HG02678 (cell line): ENCODE measurements around the gene POLK.
A peak's percentile ranks its signal among the peaks of the same experiment; 100 is the strongest.
"Not testable (repeated sequence)": the region's sequence is repeated elsewhere in the genome, so short reads cannot be mapped to it uniquely, and the experiment has no call there.

Experiments used
- ATAC-seq: cut with Tn5 transposase; IDR thresholded peaks from one replicate; pipeline ENCODE4 v1.9.1; 2021; ENCODE audit warnings: mild to moderate bottlenecking, moderate library complexity; ENCODE audit not compliant: unreplicated experiment

Gene POLK

GRCh38 chr5:75546830-75547229, 35.1 kb downstream of the POLK start:
- ATAC-seq, result no peak

- no peak for ATAC-seq
These were observed 36.1 kb downstream of the POLK start for GRCh38 chr5:75547812-75548211.

GRCh38 chr5:75550597-75550996, 38.9 kb downstream of the POLK start:
- no peak for ATAC-seq

- no peak for ATAC-seq
These were observed 39.8 kb downstream of the POLK start for GRCh38 chr5:75551471-75551870.

- ATAC-seq, result no peak
These were observed 41.1 kb downstream of the POLK start for GRCh38 chr5:75552764-75553163.

GRCh38 chr5:75553358-75553757, 41.7 kb downstream of the POLK start:
- ATAC-seq, result no peak

GRCh38 chr5:75558221-75558620, 46.5 kb downstream of the POLK start:
- no peak for ATAC-seq

- no peak for ATAC-seq
These were observed 47.4 kb downstream of the POLK start for GRCh38 chr5:75558981-75559632.

GRCh38 chr5:75560655-75561054, 49.0 kb downstream of the POLK start:
- not testable (repeated sequence) for ATAC-seq

GRCh38 chr5:75565991-75566709, 54.5 kb downstream of the POLK start:
- not testable (repeated sequence) for ATAC-seq

GRCh38 chr5:75566710-75567309, 55.1 kb downstream of the POLK start:
- ATAC-seq, result peak; percentile 87

GRCh38 chr5:75567710-75568109, 56.0 kb downstream of the POLK start:
- peak; percentile 39 for ATAC-seq

- peak; percentile 36 for ATAC-seq
These were observed 56.5 kb downstream of the POLK start for GRCh38 chr5:75568202-75568601.

- ATAC-seq, result no peak
These were observed 59.9 kb downstream of the POLK start for GRCh38 chr5:75571547-75571946.

- peak; percentile 26 for ATAC-seq
These were observed 63.1 kb downstream of the POLK start for GRCh38 chr5:75574791-75575190.

GRCh38 chr5:75578280-75578679, 66.6 kb downstream of the POLK start:
- not testable (repeated sequence) for ATAC-seq

- no peak for ATAC-seq
These were observed 73.0 kb downstream of the POLK start for GRCh38 chr5:75584641-75585040.

GRCh38 chr5:75588666-75589065, 77.0 kb downstream of the POLK start:
- ATAC-seq, result no peak

GRCh38 chr5:75600535-75600934, 88.8 kb downstream of the POLK start:
- ATAC-seq, result no peak

- no peak for ATAC-seq
These were observed 89.9 kb downstream of the POLK start for GRCh38 chr5:75601567-75601966.

GRCh38 chr5:75601996-75602395, 90.3 kb downstream of the POLK start:
- ATAC-seq, result no peak

- no peak for ATAC-seq
These were observed 91.7 kb downstream of the POLK start for GRCh38 chr5:75603371-75603770.
